K562 (cell line): ENCODE results near the gene TEX264. TPM values are rescaled to one million over a fixed set of nuclear protein-coding genes. Genes with fewer than 3 reads are reported as not detected.

ENCODE experiments used
- ATAC-seq: fragments of 200-7000 bp; cut with Tn5 transposase; 3 replicates; pipeline ENCODE4 v1.9.1; 2020; ENCODE audit warnings: moderate library complexity
- BruUV-seq: library from RNA; stranded (reverse); fragments of 400-500 nt; replicated peaks from 2 replicates; lab custom pipeline; 2021; lab: Mats Ljungman, UMichigan
- CTCF ChIA-PET: fragments of 300-600 bp; formaldehyde crosslinking; extraction: SDS; loops from one replicate; lab custom pipeline; 2021; ENCODE audit warnings: low intra/inter-chr PET ratio; lab: Yijun Ruan, JAX
- POLR2A ChIA-PET: fragments of 300-600, 350-650 bp; sonication (Branson Sonifier 250); formaldehyde crosslinking; extraction: SDS; loops from one replicate; lab custom pipeline; 2021; ENCODE audit warnings: antibody characterized with exemption, inconsistent platforms; lab: Yijun Ruan, JAX
- DNase-seq, 4 experiments: peaks; one replicate each; pipeline versions ENCODE4 v3.0.0 to v3.0.0-alpha.2; 2011 to 2018; ENCODE audit warnings: low spot score in 3 of 4, mixed read lengths in 3 of 4; ENCODE audit errors: extremely low read depth in 1 of 4
- FAIRE-seq: peaks from 2 replicates; lab custom pipeline; 2011; peaks lifted over from hg19 to GRCh38; lab: Jason Lieb, UNC
- H2AFZ ChIP-seq: 2 replicates; pipeline ENCODE4 v1.6.0; 2011; ENCODE audit warnings: low read depth, low read length, control low read depth, inconsistent platforms
- H3K27ac ChIP-seq: fragments of 200-600 bp; 3 replicates; pipeline ENCODE4 v1.8.0; 2011; ENCODE audit warnings: low read depth, mild to moderate bottlenecking, control low read depth, inconsistent platforms, low read length, moderate library complexity, mixed read lengths; ENCODE audit errors: extremely low read depth
- H3K27me3 ChIP-seq, 2 experiments: fragments of 300-600 bp in 1 of 2; 2 replicates in 1 of 2; 3 replicates in 1 of 2; pipeline versions ENCODE4 v1.6.0 to v1.8.0; 2011; ENCODE audit warnings: inconsistent platforms in 2 of 2, low read length in 2 of 2, mild to moderate bottlenecking in 1 of 2, mixed read lengths in 1 of 2, moderate library complexity in 1 of 2; ENCODE audit not compliant: control insufficient read depth in 2 of 2, insufficient read depth in 2 of 2
- H3K36me3 ChIP-seq: fragments of 300-600 bp; 3 replicates; pipeline ENCODE4 v1.8.0; 2011; ENCODE audit warnings: mild to moderate bottlenecking, low read length, inconsistent platforms; ENCODE audit not compliant: control insufficient read depth, insufficient read depth
- H3K4me1 ChIP-seq, 2 experiments: fragments of 200-600 bp in 1 of 2; replicated peaks in 1 of 2; 2 replicates in 1 of 2; 3 replicates in 1 of 2; pipeline versions ENCODE4 v1.5.1 to v1.8.0; 2011; ENCODE audit warnings: inconsistent platforms in 2 of 2, low read length in 2 of 2, mild to moderate bottlenecking in 1 of 2, mixed read lengths in 1 of 2, moderate library complexity in 1 of 2; ENCODE audit not compliant: control insufficient read depth in 2 of 2, insufficient read depth in 2 of 2
- H3K4me2 ChIP-seq: 2 replicates; pipeline ENCODE4 v1.6.1; 2011; ENCODE audit warnings: low read length, control low read depth, inconsistent platforms, mixed read lengths; ENCODE audit not compliant: insufficient read depth
- H3K4me3 ChIP-seq: fragments of 200-600 bp; sonication (generic), shearing (Covaris generic); 2 replicates; pipeline ENCODE4 v1.5.1; 2016; ENCODE audit warnings: control low read depth, inconsistent platforms
- H3K79me2 ChIP-seq: fragments of 200-600 bp; 3 replicates; pipeline ENCODE4 v1.8.0; 2011; ENCODE audit warnings: low read length, inconsistent platforms; ENCODE audit not compliant: control insufficient read depth, insufficient read depth
- H3K9ac ChIP-seq, 2 experiments: 2 replicates each; pipeline versions ENCODE4 v1.6.0 to v1.6.1; 2011; ENCODE audit warnings: low read depth in 2 of 2, low read length in 2 of 2, control low read depth in 1 of 2, inconsistent platforms in 1 of 2, mild to moderate bottlenecking in 1 of 2, mixed read lengths in 1 of 2; ENCODE audit not compliant: insufficient read depth in 1 of 2
- H3K9me1 ChIP-seq: one replicate; pipeline ENCODE4 v1.6.0; 2011; ENCODE audit warnings: inconsistent platforms, mild to moderate bottlenecking, low read length, moderate library complexity; ENCODE audit not compliant: control insufficient read depth, insufficient read depth
- H3K9me3 ChIP-seq: replicated peaks from 2 replicates; pipeline ENCODE4 v1.5.1; 2011; ENCODE audit warnings: low read depth, low read length, inconsistent platforms; ENCODE audit not compliant: control insufficient read depth, insufficient read depth
- H4K20me1 ChIP-seq: replicated peaks from 2 replicates; pipeline ENCODE4 v1.6.1; 2011; ENCODE audit warnings: low read length, inconsistent platforms, mixed read lengths; ENCODE audit not compliant: control insufficient read depth, insufficient read depth
- GTF2B ChIP-seq: IDR thresholded peaks from 2 replicates; pipeline ENCODE4 v1.6.1; 2011; ENCODE audit not compliant: insufficient read length; ENCODE audit errors: extremely low read depth
- HEY1 ChIP-seq: fragments of 250-450 bp; sonication (Bioruptor Pico); IDR thresholded peaks from 2 replicates; pipeline ENCODE4 v1.5.0; 2020; ENCODE audit warnings: mild to moderate bottlenecking, moderate library complexity, borderline replicate concordance
- JUND ChIP-seq, 2 experiments: IDR thresholded peaks; 2 replicates in 1 of 2; 3 replicates in 1 of 2; pipeline ENCODE4 v1.6.1; 2011; ENCODE audit warnings: borderline replicate concordance in 2 of 2, low read depth in 2 of 2, low read length in 2 of 2, improper control_type of control experiment in 1 of 2, missing biosample characterization in 1 of 2, missing genetic modification characterization in 1 of 2, missing genetic modification reagents in 1 of 2
- KAT7 ChIP-seq: sonication (generic); formaldehyde crosslinking; IDR thresholded peaks from 2 replicates; pipeline ENCODE4 v1.8.0; 2022; ENCODE audit warnings: missing genetic modification reagents, mild to moderate bottlenecking, borderline replicate concordance
- L3MBTL2 ChIP-seq: fragments of 450-650 bp; IDR thresholded peaks from 2 replicates; pipeline ENCODE4 v1.6.1; 2016; ENCODE audit warnings: mild to moderate bottlenecking, moderate library complexity
- STAG1 ChIP-seq: sonication (generic); formaldehyde crosslinking; IDR thresholded peaks from 2 replicates; pipeline ENCODE4 v1.5.0; 2020; ENCODE audit warnings: missing genetic modification reagents, borderline replicate concordance
- TBP ChIP-seq: optimal IDR thresholded peaks from 2 replicates; pipeline ENCODE3; 2011; ENCODE audit warnings: low read depth, low read length, improper control_type of control experiment
- ZNF12 ChIP-seq: sonication (generic); formaldehyde crosslinking; IDR thresholded peaks from 2 replicates; pipeline ENCODE4 v1.4.0; 2020; ENCODE audit warnings: mild to moderate bottlenecking, missing genetic modification reagents
- ZNF311 ChIP-seq: fragments of 250-450 bp; sonication (Bioruptor Pico); IDR thresholded peaks from 2 replicates; pipeline ENCODE4 v1.4.0; 2020; ENCODE audit warnings: mild to moderate bottlenecking, moderate library complexity
- WGBS: fragments of 100-300 bp; shearing (Covaris generic); methylation state at CpG from one replicate; pipeline ENCODE4 v1.1.6; 2016; ENCODE audit warnings: low coverage, mixed read lengths; ENCODE audit not compliant: insufficient coverage; ENCODE audit errors: missing lambda C conversion rate; 5-methylcytosine and 5-hydroxymethylcytosine counted together
- in situ Hi-C: fragments of 300-500 bp; cut with MboI; formaldehyde crosslinking; loops from 4 replicates; pipeline ENCODE4 v1.15.0; 2018; ENCODE audit warnings: inconsistent platforms, mixed read lengths
- intact Hi-C: fragments of 100-400 bp; cut with micrococcal nuclease; formaldehyde crosslinking; loops from 2 replicates; pipeline ENCODE4 v1.14.2; 2022
- polyA plus RNA-seq, 8 experiments: library from polyadenylated mRNA; depleted of rRNA in 4 of 8; stranded (reverse) in 5 of 8; unstranded in 3 of 8; fragments of >200 nt; fragmentation: Nextera tagmentation in 2 of 8; fragmentation: Illumina TruSeq in 1 of 8; extraction: Ambion mirVana in 2 of 8; extraction: Trizol in 1 of 8; gene quantifications; 2 replicates each; pipeline versions ENCODE4 v1.2.1 to v1.2.3, GENCODE V29; 2011 to 2014; ENCODE audit warnings: inconsistent platforms in 1 of 8, missing spikeins in 1 of 8
- total RNA-seq, 7 experiments: library from RNA; depleted of rRNA in 6 of 7; stranded (reverse); fragments of >200 nt in 6 of 7; fragmentation: Illumina TruSeq in 2 of 7; extraction: Trizol in 2 of 7; gene quantifications; 2 replicates each; pipeline versions ENCODE4 v1.2.1 to v1.2.3, GENCODE V29; 2011 to 2021; ENCODE audit warnings: low replicate concordance in 1 of 7
- TF ChIP-seq, protein P1 (sequence below), 3 experiments: fragments of 200-800 bp in 1 of 3; sonication (Bioruptor generic) in 1 of 3; sonication (generic) in 1 of 3; formaldehyde crosslinking in 1 of 3; IDR thresholded peaks; 2 replicates each; pipeline versions ENCODE4 v1.6.1 to v1.8.0; 2016 to 2022; ENCODE audit warnings: mild to moderate bottlenecking in 2 of 3, missing compliant biosample characterization in 2 of 3, missing genetic modification characterization in 2 of 3, missing genetic modification reagents in 1 of 3
- TF ChIP-seq, protein P2 (sequence below), 2 experiments: fragments of 150-350 bp in 1 of 2; IDR thresholded peaks; 2 replicates each; pipeline ENCODE4 v1.6.1; 2012 to 2016; ENCODE audit warnings: low read depth in 2 of 2, low read length in 2 of 2, mild to moderate bottlenecking in 1 of 2, moderate library complexity in 1 of 2
- TF ChIP-seq, protein P3 (sequence below): sonication (generic); formaldehyde crosslinking; IDR thresholded peaks from 2 replicates; pipeline ENCODE4 v1.8.1; 2022; ENCODE audit warnings: missing genetic modification reagents

The TEX264 gene
- total and polyA plus RNA-seq, 9 of the 15 experiments (the other 6 are each of a cell fraction or from before 2014, with no cell fraction given): 4.1 to 47.0 (median 31.0) TPM

- ChIA-PET POLR2A (interaction anchor here (0.6 to 1.6 kb wide), 5 partner anchors 11 to 1055 kb away, joined by 3 to 4 read pairs (median 3); partner anchors contain the start of gene DCAF1), CTCF (no interaction called here)
- in situ Hi-C loops: no loop called here
- ATAC-seq (no peak), DNase-seq (no peak), FAIRE-seq (no peak)
- Histone ChIP-seq H3K9ac (peak overlapping the region; percentile 39 to 98; a peak in 3 of 4 replicates), H3K27me3 (no peaks in the 10 kb centered on the region), H3K36me3 (0 out of 3 replicates have a peak, but pooled peaks cover 6% of the 10 kb centered on the region), H4K20me1 (no peaks in the 10 kb centered on the region), H3K4me2 (peak overlapping the region; percentile 83), H3K79me2 (peaks cover 10% of the 10 kb centered on the region; the same call in 2 of the 3 replicates), H2AFZ (peak overlapping the region; percentile 74), H3K4me3 (peak overlapping the region; percentile 83), H3K9me3 (no peaks in the 10 kb centered on the region), H3K9me1 (no peaks in the 10 kb centered on the region), H3K27ac (peak overlapping the region; percentile 28; the same call in 1 of the 3 replicates), H3K4me1 (peaks cover 21 to 26% of the 10 kb centered on the region in 2 experiments; a peak in 4 of 5 replicates)
- no TSS peak for BruUV-seq
- intact Hi-C loops: no loop called here
- 52% methylated on average over 14 of the region's 15 CpGs for WGBS
- TF ChIP-seq JUND (IDR thresholded peaks at IDR 0.05; ENCODE audit: borderline replicate concordance, low read depth, low read length): no peak
- no peak for TF ChIP-seq JUND (tag; IDR thresholded peaks at IDR 0.05; ENCODE audit: borderline replicate concordance, low read depth, low read length)
- TF ChIP-seq STAG1: no peak
- no peak for TF ChIP-seq GTF2B
- TF ChIP-seq, protein P1, sequence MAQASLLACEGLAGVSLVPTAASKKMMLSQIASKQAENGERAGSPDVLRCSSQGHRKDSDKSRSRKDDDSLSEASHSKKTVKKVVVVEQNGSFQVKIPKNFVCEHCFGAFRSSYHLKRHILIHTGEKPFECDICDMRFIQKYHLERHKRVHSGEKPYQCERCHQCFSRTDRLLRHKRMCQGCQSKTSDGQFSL (CRISPR knock-in tag; IDR thresholded peaks at IDR 0.05): no peak
- TF ChIP-seq, protein P1 (tag; IDR thresholded peaks at IDR 0.05): no peak
- TF ChIP-seq TBP: no peak
- no peak for TF ChIP-seq ZNF12 (CRISPR knock-in tag)
- TF ChIP-seq, protein P2, sequence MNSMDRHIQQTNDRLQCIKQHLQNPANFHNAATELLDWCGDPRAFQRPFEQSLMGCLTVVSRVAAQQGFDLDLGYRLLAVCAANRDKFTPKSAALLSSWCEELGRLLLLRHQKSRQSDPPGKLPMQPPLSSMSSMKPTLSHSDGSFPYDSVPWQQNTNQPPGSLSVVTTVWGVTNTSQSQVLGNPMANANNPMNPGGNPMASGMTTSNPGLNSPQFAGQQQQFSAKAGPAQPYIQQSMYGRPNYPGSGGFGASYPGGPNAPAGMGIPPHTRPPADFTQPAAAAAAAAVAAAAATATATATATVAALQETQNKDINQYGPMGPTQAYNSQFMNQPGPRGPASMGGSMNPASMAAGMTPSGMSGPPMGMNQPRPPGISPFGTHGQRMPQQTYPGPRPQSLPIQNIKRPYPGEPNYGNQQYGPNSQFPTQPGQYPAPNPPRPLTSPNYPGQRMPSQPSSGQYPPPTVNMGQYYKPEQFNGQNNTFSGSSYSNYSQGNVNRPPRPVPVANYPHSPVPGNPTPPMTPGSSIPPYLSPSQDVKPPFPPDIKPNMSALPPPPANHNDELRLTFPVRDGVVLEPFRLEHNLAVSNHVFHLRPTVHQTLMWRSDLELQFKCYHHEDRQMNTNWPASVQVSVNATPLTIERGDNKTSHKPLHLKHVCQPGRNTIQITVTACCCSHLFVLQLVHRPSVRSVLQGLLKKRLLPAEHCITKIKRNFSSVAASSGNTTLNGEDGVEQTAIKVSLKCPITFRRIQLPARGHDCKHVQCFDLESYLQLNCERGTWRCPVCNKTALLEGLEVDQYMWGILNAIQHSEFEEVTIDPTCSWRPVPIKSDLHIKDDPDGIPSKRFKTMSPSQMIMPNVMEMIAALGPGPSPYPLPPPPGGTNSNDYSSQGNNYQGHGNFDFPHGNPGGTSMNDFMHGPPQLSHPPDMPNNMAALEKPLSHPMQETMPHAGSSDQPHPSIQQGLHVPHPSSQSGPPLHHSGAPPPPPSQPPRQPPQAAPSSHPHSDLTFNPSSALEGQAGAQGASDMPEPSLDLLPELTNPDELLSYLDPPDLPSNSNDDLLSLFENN (IDR thresholded peaks at IDR 0.05; ENCODE audit: low read depth in 2 of 2, low read length in 2 of 2): no peak
- TF ChIP-seq KAT7 (CRISPR knock-in tag): no peak
- no peak for TF ChIP-seq L3MBTL2
- no peak for TF ChIP-seq HEY1 (CRISPR knock-in tag)
- TF ChIP-seq, protein P3, sequence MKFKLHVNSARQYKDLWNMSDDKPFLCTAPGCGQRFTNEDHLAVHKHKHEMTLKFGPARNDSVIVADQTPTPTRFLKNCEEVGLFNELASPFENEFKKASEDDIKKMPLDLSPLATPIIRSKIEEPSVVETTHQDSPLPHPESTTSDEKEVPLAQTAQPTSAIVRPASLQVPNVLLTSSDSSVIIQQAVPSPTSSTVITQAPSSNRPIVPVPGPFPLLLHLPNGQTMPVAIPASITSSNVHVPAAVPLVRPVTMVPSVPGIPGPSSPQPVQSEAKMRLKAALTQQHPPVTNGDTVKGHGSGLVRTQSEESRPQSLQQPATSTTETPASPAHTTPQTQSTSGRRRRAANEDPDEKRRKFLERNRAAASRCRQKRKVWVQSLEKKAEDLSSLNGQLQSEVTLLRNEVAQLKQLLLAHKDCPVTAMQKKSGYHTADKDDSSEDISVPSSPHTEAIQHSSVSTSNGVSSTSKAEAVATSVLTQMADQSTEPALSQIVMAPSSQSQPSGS (CRISPR knock-in tag): no peak
- TF ChIP-seq ZNF311 (CRISPR knock-in tag): no peak
Measured at GRCh38 chr3:51670053-51670822, 814 bp upstream of the TEX264 start.
